GM19395 (cell line): Measurements from ENCODE around the gene PTPN22.

Experiments
- ATAC-seq: cut with Tn5 transposase; IDR thresholded peaks from one replicate; pipeline ENCODE4 v1.9.1; 2021; ENCODE audit warnings: mild to moderate bottlenecking, moderate library complexity; ENCODE audit not compliant: unreplicated experiment

The PTPN22 gene

GRCh38 chr1:113804421-113805255 is 66.9 kb downstream of the PTPN22 start:
- ATAC-seq: no peak

- no peak for ATAC-seq
Observed at GRCh38 chr1:113802367-113803007, 69.0 kb downstream of the PTPN22 start.

- no peak for ATAC-seq
Observed at GRCh38 chr1:113800487-113800886, 71.0 kb downstream of the PTPN22 start.

- no peak for ATAC-seq
Observed at GRCh38 chr1:113797472-113797871, 74.0 kb downstream of the PTPN22 start.

GRCh38 chr1:113793878-113794834 is 77.4 kb downstream of the PTPN22 start:
- peak; percentile 83 for ATAC-seq

GRCh38 chr1:113792986-113793385 is 78.5 kb downstream of the PTPN22 start:
- no peak for ATAC-seq

GRCh38 chr1:113792471-113792870 is 79.0 kb downstream of the PTPN22 start:
- ATAC-seq: peak; percentile 62

GRCh38 chr1:113788802-113789201 is 82.7 kb downstream of the PTPN22 start:
- no peak for ATAC-seq

- no peak for ATAC-seq
Observed at GRCh38 chr1:113787663-113788062, 83.8 kb downstream of the PTPN22 start.

GRCh38 chr1:113786069-113786468 is 85.4 kb downstream of the PTPN22 start:
- ATAC-seq: no peak

- ATAC-seq: peak; percentile 77
Observed at GRCh38 chr1:113784104-113784779, 87.3 kb downstream of the PTPN22 start.

- peak; percentile 81 for ATAC-seq
Observed at GRCh38 chr1:113783254-113784103, 88.0 kb downstream of the PTPN22 start.

GRCh38 chr1:113782406-113782805 is 89.1 kb downstream of the PTPN22 start:
- no peak for ATAC-seq

GRCh38 chr1:113780374-113781146 is 91.0 kb downstream of the PTPN22 start:
- peak; percentile 66 for ATAC-seq

GRCh38 chr1:113779542-113779941 is 92.0 kb downstream of the PTPN22 start:
- ATAC-seq: no peak

GRCh38 chr1:113777561-113777960 is 94.0 kb downstream of the PTPN22 start:
- ATAC-seq: no peak

GRCh38 chr1:113770031-113770430 is 101.5 kb downstream of the PTPN22 start:
- ATAC-seq: no peak

GRCh38 chr1:113769601-113769970 is 101.9 kb downstream of the PTPN22 start:
- no peak for ATAC-seq
